ENCODE measurements around the gene ST3GAL4.
"Not testable (repeated sequence)": the region's sequence is repeated elsewhere in the genome, so short reads cannot be mapped to it uniquely, and the experiment has no call there.

The ST3GAL4 gene

GRCh38 chr11:126391286-126391954 is 35.9 kb downstream of the ST3GAL4 start:
- no peak for DNase-seq

- DNase-seq: no peak
Observed at GRCh38 chr11:126391970-126392632, 36.6 kb downstream of the ST3GAL4 start.

GRCh38 chr11:126392633-126393013 is 37.1 kb downstream of the ST3GAL4 start:
- DNase-seq: no peak

- no peak for DNase-seq
Observed at GRCh38 chr11:126393143-126393542, 37.7 kb downstream of the ST3GAL4 start.

GRCh38 chr11:126394036-126394435 is 38.5 kb downstream of the ST3GAL4 start:
- no peak for DNase-seq

GRCh38 chr11:126394634-126395072 is 39.2 kb downstream of the ST3GAL4 start:
- not testable (repeated sequence) for DNase-seq

- DNase-seq: not testable (repeated sequence)
Observed at GRCh38 chr11:126395784-126396183, 40.3 kb downstream of the ST3GAL4 start.

GRCh38 chr11:126396266-126396665 is 40.8 kb downstream of the ST3GAL4 start:
- not testable (repeated sequence) for DNase-seq

- no peak for DNase-seq
Observed at GRCh38 chr11:126396965-126397364, 41.5 kb downstream of the ST3GAL4 start.

GRCh38 chr11:126398296-126398695 is 42.8 kb downstream of the ST3GAL4 start:
- DNase-seq: no peak

GRCh38 chr11:126398721-126399120 is 43.2 kb downstream of the ST3GAL4 start:
- DNase-seq: no peak

GRCh38 chr11:126400019-126400418 is 44.5 kb downstream of the ST3GAL4 start:
- DNase-seq: no peak

- DNase-seq: no peak
Observed at GRCh38 chr11:126400479-126400878, 45.0 kb downstream of the ST3GAL4 start.

- no peak for DNase-seq
Observed at GRCh38 chr11:126403022-126403581, 47.6 kb downstream of the ST3GAL4 start.

GRCh38 chr11:126403658-126404057 is 48.2 kb downstream of the ST3GAL4 start:
- no peak for DNase-seq

- DNase-seq: no peak
Observed at GRCh38 chr11:126404367-126404766, 48.9 kb downstream of the ST3GAL4 start.

- no peak for DNase-seq
Observed at GRCh38 chr11:126405374-126405773, 49.9 kb downstream of the ST3GAL4 start.

GRCh38 chr11:126405906-126406305 is 50.4 kb downstream of the ST3GAL4 start:
- DNase-seq: no peak

- no peak for DNase-seq
Observed at GRCh38 chr11:126406368-126406767, 50.9 kb downstream of the ST3GAL4 start.

GRCh38 chr11:126407101-126407521 is 51.6 kb downstream of the ST3GAL4 start:
- no peak for DNase-seq

GRCh38 chr11:126407682-126408288 is 52.3 kb downstream of the ST3GAL4 start:
- no peak for DNase-seq

GRCh38 chr11:126408496-126408895 is 53.0 kb downstream of the ST3GAL4 start:
- no peak for DNase-seq

GRCh38 chr11:126408901-126409619 is 53.6 kb downstream of the ST3GAL4 start:
- DNase-seq: no peak
